Stimulated activated CD4-positive, alpha-beta T cell treated with anti-CD3 and anti-CD28 coated beads, TNF-alpha, amount 100 ng/mL, for 4 hours (primary cell): ENCODE results near the gene METTL26.

Experiments
- DNase-seq, 3 experiments: peaks; one replicate each; pipeline ENCODE4 v3.0.0-alpha.2; 2020; ENCODE audit warnings: low read depth in 3 of 3

The METTL26 gene

DNA sequence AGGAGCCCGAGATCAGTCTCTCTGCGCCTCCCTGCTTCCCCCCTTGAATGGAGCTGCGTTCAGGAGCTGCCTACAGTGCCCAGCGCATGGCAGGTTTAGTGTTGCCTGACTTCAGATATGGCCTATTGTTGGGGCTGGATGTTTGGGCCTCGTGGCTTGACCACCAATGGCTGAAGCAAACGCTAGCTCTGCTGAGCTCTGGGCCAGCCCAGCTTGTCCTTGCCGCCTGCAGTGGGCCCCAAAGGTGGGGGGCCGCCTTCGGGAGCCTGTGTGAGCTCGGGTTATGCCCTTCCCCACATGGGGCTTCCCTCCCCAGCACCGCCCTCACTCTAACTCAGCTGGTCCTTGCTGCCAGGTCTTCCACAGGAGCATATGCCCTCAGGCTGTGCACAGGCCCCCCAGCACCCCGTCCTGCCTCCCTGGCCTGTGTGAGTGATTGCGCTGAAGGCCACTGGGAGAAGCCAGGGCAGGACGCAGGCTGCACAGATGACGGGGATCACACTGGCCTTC lies 2.0 kb upstream of the METTL26 start:
- no peak for DNase-seq

DNA sequence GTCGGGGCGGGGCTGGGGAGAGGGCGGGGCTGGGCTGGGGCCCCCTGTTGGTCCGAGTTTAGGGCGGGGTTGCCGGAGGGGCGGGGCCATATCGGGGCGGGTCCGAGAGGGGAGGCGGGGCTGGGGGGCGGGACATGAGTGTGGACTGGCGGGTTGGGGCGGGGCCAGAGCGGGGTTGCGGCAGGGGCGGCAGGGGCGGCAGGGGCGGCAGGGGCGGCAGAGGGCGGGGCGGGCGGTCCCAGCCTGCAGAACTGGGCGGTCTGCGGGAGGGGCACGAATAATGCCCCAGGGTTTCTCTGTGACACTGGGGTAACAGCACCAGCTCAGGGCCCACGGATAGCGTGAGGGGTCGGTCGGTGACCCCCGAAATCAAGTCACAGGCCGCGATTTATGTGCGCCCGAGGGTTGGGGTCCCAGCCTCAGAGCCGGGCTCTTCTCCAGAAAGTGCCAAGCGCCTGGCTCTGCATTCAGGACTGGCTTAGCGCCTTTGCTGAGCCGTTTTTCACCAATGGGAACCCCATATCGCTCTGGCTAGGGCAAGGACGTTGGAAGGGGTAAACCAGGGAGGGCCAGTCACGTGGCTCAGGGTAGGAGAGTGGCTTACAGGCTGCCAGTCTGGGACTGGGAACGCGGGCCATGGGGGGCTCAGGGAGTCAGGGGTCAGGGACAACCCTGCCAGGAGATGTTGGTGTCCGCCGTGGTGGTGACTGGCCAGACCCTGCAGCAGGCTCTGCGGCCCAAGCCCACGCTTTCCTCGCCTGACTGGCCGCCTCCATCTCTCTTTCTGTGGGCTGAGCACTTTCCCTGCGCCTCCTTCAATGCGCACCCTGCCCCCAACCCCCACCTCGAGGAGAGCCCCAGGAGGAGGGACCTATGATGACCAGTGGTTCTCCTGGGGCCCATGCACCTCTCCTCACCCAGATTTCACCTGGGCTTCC lies 1.2 kb upstream of the METTL26 start:
- peak in 2 of 3 experiments; percentile 77 to 85 for DNase-seq

DNA sequence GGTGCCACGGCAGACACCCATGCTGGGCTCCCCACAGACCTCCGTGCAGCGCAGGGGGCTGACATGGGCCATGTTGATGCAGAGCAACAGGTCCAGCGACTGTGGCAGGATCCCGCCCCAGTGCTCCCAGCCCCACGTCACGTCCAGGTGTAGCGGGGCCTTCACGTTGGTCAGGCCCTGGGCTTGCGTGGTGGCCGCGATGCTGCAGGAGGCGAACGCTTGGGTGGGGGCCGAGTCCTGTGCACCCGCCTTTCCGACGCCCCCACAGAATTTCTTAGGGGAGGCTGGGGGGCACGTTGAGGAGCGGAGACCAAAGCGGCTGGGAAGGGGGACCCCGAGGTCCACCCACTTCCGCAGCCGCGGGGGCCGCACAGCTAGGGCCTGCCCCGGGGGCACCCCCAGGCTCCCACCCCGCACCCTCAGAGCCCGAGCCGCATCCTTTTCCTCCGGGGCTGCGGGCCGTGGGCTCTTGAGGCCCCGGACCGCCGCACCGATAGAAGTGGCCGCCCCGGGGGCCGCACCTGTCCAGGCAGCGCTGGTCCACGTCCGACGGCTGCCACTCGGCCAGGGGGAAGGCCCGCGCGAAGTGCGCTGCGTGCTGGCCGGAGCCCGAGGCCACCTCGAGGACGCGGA lies 416 bp downstream of the METTL26 start:
- no peak for DNase-seq

DNA sequence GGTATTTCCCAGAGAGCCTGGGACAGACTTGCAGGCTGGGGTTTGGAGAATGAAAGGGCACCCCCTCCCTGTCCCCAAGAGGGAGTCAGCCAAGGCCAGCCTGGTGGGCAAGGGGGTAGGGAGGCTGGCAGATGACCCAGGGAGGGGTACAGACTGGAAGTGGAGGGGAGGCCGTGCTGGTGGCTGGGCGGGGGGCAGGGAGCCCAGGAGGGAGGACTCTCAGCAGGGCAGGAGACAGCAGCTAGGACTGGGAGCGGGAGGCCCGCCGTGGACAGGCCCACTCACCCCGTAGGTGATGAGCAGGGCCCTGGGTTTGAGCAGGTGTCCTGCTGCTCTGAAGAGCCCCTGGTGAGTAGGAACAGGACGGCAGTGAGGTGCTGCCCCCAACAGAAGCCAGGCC lies 1.1 kb downstream of the METTL26 start:
- no peak for DNase-seq

DNA sequence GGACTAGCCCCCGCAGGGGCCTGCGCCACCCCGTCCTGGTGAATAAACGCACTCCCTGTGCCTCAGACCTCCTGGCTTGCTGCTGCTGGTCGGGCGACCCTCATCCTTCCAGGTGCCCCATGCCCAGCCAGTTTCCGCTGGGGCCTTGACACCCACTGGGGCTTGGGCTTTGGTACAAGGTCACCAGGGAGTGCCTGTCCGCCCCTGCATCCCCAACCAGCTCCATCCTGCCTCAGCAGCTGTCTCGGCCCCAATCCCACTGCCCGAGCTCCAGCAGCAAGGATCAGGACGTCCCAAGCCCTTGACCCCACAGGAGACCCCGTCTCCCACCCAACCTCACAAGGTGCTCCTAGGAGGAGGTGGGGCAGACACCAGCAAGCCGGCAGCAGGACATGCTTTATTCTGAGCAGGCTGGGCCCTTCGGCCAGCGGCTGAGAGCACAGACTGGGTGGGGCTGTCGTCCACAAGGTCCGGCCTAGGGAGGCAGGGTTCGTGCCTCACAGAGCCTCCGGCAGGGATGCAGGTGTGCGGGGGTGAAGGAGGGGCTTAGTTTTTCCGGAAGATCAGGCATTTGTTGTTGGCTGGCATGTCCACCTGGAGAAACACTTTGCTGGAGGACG lies 1.9 kb downstream of the METTL26 start:
- DNase-seq = no peak

DNA sequence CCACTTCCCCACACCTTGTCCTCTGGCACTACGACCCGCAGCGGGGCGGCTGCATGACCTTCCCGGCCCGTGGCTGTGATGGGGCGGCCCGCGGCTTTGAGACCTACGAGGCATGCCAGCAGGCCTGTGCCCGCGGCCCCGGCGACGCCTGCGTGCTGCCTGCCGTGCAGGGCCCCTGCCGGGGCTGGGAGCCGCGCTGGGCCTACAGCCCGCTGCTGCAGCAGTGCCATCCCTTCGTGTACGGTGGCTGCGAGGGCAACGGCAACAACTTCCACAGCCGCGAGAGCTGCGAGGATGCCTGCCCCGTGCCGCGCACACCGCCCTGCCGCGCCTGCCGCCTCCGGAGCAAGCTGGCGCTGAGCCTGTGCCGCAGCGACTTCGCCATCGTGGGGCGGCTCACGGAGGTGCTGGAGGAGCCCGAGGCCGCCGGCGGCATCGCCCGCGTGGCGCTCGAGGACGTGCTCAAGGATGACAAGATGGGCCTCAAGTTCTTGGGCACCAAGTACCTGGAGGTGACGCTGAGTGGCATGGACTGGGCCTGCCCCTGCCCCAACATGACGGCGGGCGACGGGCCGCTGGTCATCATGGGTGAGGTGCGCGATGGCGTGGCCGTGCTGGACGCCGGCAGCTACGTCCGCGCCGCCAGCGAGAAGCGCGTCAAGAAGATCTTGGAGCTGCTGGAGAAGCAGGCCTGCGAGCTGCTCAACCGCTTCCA lies 2.6 kb downstream of the METTL26 start:
- DNase-seq = no peak

DNA sequence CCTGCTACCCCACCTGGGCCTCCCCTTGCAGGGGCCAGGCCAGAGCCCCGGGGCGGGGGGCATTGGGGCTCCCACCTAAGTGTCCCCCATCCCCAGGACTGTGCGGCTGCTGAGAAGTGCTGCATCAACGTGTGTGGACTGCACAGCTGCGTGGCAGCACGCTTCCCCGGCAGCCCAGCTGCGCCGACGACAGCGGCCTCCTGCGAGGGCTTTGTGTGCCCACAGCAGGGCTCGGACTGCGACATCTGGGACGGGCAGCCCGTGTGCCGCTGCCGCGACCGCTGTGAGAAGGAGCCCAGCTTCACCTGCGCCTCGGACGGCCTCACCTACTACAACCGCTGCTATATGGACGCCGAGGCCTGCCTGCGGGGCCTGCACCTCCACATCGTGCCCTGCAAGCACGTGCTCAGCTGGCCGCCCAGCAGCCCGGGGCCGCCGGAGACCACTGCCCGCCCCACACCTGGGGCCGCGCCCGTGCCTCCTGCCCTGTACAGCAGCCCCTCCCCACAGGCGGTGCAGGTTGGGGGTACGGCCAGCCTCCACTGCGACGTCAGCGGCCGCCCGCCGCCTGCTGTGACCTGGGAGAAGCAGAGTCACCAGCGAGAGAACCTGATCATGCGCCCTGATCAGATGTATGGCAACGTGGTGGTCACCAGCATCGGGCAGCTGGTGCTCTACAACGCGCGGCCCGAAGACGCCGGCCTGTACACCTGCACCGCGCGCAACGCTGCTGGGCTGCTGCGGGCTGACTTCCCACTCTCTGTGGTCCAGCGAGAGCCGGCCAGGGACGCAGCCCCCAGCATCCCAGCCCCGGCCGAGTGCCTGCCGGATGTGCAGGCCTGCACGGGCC lies 3.4 kb downstream of the METTL26 start:
- no peak for DNase-seq

DNA sequence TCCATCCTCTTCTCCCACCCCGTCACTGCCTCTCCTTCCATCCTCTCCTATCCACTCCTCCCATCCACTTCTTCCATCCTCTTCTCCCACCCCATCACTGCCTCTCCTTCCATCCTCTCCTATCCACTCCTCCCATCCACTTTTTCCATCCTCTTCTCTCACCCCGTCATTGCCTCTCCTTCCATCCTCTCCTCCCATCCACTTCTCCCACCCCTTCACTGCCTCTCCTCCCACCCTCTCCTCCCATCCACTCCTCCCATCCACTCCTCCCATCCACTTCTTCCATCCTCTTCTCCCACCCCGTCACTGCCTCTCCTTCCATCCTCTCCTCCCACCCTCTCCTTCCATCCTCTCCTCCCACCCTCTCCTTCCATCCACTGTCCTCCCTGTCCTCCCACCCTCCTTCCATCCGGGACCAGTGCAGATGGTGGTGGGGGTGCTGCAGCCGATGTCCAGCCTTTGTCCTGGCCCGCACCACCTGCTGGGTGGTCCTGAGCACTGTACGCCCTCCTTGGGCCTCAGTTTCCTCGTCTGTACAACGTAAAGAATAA lies 4.2 kb downstream of the METTL26 start:
- no peak for DNase-seq

DNA sequence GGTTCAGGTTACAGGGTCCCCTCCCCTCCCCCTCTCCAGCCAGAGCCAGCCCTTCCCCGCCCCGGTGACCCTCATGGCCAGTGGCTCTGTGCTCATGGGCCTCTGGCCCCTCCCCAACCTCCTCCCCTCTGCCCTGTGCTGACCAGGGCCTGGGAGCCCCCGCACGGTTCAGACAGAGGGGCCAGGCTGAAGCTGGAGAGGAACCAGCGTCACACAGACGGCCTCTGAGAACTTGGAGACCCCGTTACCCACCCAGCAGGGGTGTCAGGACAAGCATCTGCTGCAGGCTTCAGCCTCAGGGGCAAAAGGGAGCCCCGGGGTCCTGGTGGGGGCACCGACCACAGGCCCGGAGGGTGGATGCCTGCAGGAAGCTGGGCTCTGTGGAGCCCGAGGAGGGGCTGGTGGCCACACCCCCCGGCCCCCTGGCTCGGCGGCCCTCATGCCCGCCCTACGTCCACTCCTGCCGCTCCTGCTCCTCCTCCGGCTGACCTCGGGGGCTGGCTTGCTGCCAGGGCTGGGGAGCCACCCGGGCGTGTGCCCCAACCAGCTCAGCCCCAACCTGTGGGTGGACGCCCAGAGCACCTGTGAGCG lies 5.2 kb downstream of the METTL26 start, which contains the start of gene WFIKKN1:
Gene WFIKKN1 (plus strand): TSS at position 171 of the 591 bp plus-strand sequence. CDS start 269 bp downstream, at position 440.
- DNase-seq = no peak

DNA sequence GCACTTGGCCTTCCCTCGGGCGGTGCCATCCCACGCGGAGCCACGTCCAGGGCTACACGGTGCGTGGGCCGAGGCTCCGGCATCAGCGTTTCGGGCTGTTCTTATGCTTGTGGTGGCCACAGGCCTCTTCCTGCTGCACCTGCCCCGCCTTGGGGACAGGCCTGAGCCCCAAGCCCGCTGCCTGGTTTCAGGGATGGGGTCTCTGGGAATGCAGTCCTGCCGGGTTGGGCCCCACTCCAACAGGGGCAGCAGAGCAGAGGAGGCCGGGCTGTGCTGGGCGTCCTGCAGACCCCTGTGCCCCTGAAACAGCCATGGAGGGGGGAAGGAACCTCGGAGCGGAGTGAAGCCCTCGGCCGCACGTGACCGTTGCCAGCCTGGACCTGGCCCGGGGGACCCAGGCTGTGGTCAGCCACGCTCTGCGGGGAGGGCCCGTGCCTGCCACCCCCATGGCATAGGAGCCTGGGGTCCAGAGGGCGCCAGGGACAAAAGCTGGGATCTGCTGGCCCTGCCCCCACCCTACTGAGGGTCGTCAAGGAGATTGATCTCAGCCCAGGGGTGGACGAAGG lies 5.8 kb downstream of the METTL26 start:
- no peak for DNase-seq

DNA sequence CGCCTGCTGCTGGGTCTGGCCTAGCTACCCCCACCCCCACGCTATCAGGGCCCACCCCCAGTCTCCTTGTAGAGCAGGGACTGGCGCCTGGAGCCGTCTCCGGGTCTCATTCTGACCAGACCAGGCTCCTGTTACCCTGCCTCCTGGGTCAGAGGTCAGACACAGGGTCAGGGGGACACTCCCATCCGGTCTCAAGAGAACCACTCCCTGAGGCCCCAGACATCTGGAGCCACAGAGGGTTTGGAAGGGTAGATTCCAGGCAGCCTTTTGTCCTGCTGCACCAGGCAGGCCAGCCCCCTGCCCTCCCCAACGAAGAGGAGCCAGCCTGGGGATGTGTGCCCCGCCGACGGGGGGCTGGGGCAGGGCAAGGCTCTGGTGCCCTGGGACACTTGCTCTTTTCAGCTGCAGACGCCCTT lies 6.3 kb downstream of the METTL26 start:
- no peak for DNase-seq

DNA sequence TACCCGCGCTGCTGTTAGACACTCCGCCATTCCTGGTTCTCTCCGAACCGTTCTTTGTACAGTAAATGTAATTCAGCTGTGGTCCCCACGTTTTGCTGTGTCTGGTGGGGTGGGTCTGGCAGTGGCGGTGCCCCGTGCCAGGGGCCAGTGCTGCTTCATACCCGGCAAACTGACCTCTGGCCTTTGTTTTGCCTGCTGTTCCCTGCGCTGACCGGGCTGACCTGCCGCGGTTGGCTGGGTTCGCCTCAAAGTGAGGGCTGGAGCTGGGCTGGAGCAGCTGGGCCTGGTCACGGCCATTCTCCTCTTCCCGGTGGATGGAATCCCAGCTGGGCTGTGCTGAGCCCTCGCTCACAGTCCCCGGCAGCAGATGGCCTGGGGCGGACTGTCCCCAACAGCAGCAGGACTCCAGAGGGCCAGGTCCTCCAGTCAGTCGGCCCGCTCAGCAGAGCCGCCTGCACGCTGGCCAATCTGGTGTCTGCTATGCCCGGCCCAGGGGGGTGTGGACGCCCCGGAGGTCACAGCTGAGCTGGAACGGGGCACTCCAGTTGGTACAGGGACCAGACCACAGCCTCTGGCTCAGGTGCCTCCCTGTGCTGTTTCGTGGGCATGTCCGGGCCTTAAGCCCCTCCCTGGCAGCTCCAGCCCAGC lies 6.8 kb downstream of the METTL26 start:
- no peak for DNase-seq

DNA sequence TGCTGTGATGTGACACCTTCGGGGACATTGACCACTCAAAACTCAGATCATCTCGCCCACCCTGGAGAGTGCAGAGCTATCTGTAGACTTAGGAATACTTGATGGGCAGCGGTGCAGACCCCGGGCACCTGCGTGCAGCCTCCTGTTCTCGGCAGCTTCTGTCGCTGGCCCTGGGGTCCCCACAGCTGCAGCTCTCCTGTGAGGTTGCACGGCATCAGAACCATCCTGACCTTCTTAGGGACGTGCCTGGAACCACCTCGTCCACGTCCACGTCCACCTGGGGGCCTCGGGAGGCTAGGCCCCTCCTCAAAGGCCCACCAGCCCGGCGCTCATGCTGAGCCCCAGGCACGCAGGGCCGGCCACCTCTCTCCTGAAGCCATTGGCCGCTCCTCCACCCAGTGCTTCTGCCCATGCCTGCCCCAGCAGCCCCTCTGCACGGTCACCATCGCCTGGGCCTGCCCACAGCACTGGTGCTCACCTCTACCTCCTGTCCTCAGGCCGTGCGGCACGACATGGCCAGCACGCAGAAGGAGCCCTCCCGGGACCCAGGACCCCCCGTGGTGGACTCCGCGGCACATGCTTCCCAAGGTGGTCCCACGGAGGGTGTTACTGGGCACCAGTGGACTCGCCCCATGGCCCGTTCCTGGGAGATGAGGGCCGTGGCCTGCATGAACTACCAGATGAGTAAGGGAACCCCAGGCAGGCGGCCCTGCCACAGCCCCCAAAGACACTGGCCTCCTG lies 7.6 kb downstream of the METTL26 start:
- DNase-seq = no peak

DNA sequence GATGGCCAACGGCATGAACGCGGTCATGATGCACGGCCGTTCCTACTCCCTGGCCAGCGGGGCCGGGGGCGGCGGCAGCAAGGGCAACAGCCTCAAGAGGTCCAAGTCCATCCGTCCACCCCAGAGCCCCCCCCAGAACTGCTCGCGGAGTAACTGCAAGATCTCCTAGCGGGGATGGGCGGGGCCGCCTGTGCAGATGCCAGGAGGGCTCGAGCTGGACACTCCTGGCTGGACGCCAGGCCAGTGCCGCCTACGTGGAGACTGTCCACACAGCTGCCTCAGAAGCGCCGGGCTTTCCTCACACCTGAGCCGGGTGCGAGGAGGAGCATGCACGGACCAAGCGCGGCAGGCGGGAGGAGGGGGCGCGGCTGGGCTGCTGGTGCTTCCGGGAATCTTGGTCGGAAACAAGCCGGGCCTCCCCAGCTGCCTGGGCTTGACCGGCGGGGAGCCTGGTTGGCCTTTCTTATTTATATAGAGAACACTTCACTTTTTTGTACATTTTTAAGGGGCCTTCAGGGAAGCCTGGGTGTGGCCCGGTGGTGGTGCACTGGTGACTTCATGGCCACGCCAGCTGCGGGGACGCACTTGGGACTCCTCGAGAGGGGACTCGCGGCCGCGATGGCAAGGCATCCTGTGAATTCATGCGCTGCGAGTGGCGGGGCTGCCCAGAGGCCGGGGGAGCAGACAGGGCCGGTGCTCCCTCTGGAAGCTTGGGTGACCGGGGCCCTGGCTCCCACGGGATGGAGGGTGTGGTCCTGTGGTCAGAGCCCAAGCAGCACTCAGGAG lies 8.5 kb downstream of the METTL26 start:
- DNase-seq = no peak

DNA sequence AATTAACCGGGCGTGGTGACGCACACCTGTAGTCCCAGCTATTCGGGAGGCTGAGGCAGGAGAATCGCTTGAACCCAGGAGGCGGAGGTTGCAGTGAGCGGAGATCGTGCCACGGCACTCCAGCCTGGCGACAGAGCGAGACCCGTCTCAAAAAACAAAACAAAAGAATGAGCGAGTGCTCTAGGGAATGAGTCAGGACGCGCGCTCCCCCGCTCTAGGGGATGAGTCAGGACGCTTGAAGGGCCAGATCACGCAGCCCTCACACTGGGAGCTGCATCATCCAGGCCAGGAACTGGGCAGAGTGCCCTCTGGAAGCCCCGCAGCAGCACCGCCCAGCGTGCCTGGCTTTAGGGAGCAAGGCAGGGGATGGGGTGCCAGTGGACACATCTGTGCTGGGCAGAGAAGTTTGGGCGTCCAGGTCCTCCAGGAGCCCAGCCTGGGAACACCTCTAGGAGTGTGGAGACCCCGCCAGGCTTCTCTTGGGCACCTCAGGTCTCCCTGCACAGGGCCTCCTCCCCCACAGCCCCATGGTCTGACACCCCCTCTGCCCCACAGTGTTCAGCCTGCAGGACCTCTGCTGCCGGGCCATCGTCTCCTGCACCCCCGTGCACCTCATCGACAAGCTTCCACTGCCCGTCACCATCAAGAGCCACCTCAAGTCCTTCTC lies 9.2 kb downstream of the METTL26 start:
- DNase-seq = no peak

DNA sequence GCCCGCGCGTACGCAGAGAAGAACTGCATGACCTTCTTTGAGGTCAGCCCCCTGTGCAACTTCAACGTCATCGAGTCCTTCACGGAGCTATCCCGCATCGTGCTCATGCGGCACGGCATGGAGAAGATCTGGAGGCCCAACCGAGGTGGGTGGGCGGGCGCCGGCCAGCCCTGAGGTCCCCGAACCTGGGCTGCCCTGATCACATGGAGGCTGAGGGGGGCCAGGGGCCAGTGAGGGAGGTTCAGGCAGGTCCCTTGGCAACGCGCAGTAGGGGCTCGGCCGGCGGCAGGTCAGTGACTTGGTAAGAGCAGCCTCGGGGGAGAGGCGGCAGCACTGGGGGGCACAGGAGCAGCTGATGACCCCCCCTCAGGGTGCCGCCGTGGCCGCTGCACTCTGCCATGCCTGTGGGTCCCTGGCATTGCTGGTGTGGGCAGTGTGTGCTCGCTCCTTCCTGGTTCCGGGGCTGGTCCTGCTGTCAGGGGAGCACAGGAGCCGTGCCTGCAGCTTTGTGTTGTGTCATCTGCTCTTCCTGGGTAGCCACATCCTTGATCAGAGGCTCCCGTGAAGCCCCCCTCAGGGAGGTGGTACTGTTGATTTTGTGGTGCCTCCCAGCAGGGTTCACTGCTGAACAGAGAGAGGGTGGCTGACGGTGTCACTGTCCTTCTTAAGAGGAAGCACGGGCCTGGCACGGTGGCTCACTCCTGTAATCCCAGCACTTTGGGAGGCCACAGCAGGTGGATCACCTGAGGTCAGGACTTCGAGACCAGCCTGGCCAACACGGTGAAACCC lies 9.9 kb downstream of the METTL26 start:
- no peak for DNase-seq
